ENCODE data around the gene BTBD10.
"Not testable (repeated sequence)": the region's sequence is repeated elsewhere in the genome, so short reads cannot be mapped to it uniquely, and the experiment has no call there.

Gene BTBD10

GRCh38 chr11:13427440-13427839 is 35.6 kb downstream of the BTBD10 start:
- TF ChIP-seq, protein P1, sequence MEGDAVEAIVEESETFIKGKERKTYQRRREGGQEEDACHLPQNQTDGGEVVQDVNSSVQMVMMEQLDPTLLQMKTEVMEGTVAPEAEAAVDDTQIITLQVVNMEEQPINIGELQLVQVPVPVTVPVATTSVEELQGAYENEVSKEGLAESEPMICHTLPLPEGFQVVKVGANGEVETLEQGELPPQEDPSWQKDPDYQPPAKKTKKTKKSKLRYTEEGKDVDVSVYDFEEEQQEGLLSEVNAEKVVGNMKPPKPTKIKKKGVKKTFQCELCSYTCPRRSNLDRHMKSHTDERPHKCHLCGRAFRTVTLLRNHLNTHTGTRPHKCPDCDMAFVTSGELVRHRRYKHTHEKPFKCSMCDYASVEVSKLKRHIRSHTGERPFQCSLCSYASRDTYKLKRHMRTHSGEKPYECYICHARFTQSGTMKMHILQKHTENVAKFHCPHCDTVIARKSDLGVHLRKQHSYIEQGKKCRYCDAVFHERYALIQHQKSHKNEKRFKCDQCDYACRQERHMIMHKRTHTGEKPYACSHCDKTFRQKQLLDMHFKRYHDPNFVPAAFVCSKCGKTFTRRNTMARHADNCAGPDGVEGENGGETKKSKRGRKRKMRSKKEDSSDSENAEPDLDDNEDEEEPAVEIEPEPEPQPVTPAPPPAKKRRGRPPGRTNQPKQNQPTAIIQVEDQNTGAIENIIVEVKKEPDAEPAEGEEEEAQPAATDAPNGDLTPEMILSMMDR (IDR thresholded peaks at IDR 0.05; ENCODE audit: extremely low read depth, missing control alignments) = no peak

GRCh38 chr11:13423372-13423771 is 39.6 kb downstream of the BTBD10 start:
- TF ChIP-seq, protein P1 (IDR thresholded peaks at IDR 0.05; ENCODE audit: extremely low read depth, missing control alignments) = no peak
- DNase-seq (ENCODE audit: low spot score) = no peak

More at GRCh38 chr11:13427440-13427839, 35.6 kb downstream of the BTBD10 start:
- no peak for DNase-seq (ENCODE audit: low spot score)

- TF ChIP-seq, protein P1 (IDR thresholded peaks at IDR 0.05; ENCODE audit: extremely low read depth, missing control alignments) = no peak
- DNase-seq (ENCODE audit: low spot score) = no peak
Measured at GRCh38 chr11:13421561-13421960, 41.5 kb downstream of the BTBD10 start.

- TF ChIP-seq, protein P1 (IDR thresholded peaks at IDR 0.05; ENCODE audit: extremely low read depth, missing control alignments) = no peak
- DNase-seq (ENCODE audit: low spot score) = no peak
Measured at GRCh38 chr11:13415201-13415600, 47.8 kb downstream of the BTBD10 start.

DNA sequence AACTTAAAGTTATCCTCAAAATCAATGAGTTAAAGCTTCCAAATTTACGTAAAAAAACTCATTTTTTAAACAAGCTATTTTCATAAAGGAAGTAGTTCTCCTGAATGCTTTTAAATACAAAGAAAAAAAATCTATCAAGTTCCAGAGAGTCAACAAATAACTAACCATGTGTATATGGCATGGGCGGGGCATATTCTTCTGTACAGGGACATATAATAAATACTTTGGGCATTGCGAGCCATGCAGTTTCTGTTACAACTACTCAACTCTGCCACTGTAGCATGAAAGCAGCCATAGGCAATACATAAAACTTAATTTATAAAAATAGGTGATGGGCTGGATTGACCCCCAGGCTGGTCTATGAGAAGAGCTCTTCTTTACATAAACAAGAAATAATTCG is 57.8 kb downstream of the BTBD10 start:
- TF ChIP-seq, protein P1 (IDR thresholded peaks at IDR 0.05; ENCODE audit: extremely low read depth, missing control alignments) = no peak
- DNase-seq (ENCODE audit: low spot score) = no peak

DNA sequence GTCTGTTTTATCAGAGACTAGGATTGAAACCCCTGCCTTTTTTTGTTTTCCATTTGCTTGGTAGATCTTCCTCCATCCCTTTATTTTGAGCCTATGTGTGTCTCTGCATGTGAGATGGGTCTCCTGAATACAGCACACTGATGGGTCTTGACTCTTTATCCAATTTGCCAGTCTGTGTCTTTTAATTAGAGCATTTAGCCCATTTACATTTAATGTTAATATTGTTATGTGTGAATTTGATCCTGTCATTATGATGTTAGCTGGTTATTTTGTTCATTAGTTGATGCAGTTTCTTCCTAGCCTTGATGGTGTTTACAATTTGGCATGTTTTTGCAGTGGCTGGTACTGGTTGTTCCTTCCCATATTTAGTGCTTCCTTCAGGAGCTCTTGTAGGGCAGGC is 64.7 kb downstream of the BTBD10 start:
- DNase-seq (ENCODE audit: low spot score) = not testable (repeated sequence)

GRCh38 chr11:13391217-13391616 is 71.8 kb downstream of the BTBD10 start:
- TF ChIP-seq, protein P1 (IDR thresholded peaks at IDR 0.05; ENCODE audit: extremely low read depth, missing control alignments) = no peak
- no peak for DNase-seq (ENCODE audit: low spot score)

DNA sequence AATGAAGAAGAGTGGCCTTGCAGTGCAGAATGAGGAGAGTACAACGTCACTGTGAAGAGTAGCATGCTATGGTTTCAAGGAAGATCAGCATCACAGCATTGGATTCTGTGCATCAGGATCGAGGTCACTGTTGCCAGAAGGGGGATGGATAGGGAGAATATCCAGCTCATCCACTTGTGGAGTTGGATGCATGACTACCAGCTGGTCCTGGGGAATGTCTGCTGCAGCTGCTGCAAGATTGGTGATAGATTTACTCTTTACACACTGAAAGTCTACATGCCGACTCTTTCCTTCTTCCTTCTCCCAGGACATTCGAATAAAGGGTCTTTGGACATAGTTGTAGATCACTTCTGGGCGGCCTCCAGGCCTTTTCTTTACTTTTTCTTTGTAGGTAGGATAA is 74.3 kb downstream of the BTBD10 start:
- TF ChIP-seq, protein P1 (IDR thresholded peaks at IDR 0.05; ENCODE audit: extremely low read depth, missing control alignments) = no peak
- DNase-seq (ENCODE audit: low spot score) = no peak
